Glomerular visceral epithelial cell (primary cell): ENCODE data around the gene CORIN.

ENCODE experiments used
- DNase-seq: peaks from one replicate; pipeline ENCODE4 v3.0.0-alpha.2; 2016; ENCODE audit errors: extremely low spot score

CORIN gene

GRCh38 chr4:47642191-47642830 is 195.6 kb downstream of the CORIN start:
- no peak for DNase-seq

DNA sequence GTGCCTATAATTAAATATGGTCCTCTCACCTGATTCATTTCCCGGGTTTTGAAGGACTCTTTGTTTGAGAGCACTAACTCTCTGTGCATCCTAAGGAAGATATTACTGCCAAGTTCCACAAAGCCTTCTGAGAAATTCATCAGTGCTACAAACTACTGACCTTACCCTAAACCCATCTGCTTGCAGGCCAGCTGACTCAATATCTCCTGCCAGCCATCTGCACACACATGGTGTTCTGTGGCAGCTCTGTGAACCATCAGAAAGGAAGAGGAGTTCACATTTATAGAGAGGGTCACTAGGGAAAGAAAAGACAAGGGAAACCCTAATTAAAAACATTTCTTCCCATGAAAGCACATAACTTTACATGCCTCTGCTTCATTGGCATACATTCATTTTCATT is 196.1 kb downstream of the CORIN start:
- DNase-seq: no peak

DNA sequence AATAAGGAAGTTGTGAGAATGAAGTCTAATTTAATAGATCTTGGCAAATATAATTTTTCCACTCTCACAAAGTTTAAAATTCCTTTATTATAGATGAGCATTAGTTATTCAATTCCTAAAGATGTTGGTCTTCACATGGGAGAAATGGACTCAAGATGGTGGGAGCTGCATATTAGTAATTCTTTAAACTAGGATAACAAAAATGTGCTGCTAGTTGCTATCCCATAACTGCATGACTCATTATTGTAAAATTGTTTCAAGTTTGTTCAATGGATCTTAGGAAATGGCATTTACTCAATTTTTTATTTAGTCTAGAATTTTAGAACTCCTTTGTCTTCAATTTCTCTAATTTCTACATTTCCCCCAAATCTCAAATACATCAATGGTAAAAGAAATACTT is 197.0 kb downstream of the CORIN start:
- no peak for DNase-seq

DNA sequence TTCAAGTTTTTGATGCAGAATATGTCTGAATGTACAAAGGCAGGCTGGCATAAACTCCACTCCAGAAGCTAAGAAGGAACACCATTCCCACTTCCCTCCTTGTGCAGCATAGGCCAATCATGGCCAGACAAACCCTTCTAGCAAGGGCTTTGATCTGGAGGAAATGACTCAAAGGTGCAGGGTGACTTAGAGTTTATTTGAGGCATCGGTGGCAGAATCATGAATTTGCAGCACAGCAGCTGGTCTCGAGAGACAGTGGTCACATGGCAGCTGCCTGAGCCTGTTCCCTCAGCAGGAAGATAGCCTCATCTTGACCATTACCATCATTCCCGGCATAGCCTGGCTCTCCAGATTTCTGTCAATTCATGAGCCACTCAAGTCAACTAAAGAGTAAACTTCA is 198.3 kb downstream of the CORIN start:
- no peak for DNase-seq

- DNase-seq: no peak
Measured at GRCh38 chr4:47631161-47631560, 206.7 kb downstream of the CORIN start.

GRCh38 chr4:47624031-47624441 is 213.8 kb downstream of the CORIN start:
- peak; percentile 41 for DNase-seq

DNA sequence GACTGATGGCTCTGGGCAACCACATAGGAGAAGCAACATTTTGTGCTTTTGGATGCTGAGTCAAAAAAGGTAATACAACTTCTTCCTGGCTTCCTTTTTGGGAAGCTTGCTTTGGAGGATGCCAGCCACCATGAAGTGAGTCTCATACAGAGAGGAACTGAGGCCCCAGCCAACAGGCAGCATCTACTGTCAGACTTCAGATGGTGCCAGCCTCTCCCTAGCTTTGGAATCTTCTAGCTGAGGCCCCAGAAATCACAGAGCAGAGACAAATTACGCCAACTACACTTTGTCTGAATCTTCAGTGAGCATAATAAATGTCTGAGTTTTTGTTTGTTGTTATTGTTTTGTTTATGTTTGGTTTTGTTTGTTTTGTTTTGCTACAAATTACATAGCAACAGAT is 216.7 kb downstream of the CORIN start:
- DNase-seq: no peak

GRCh38 chr4:47619691-47620090 is 218.2 kb downstream of the CORIN start:
- no peak for DNase-seq

DNA sequence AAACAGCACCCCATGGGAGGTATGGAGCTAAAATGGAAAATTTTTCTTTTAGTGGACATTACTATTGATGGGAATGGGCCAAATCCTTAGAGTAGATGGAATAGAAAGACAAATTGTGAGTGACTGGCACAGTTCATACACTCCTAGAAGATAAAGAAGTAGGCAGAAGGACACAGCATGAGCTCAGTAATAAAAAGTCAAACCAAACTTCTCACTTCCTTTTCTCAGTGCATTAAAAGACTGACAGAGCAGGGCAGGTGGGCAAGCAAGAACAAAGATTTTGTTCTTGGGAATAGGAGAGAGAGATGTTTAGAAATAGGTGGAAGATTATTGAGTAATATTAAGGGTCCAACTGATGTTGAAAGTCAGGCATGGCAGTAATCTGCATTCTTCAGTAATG is 220.3 kb downstream of the CORIN start:
- no peak for DNase-seq

DNA sequence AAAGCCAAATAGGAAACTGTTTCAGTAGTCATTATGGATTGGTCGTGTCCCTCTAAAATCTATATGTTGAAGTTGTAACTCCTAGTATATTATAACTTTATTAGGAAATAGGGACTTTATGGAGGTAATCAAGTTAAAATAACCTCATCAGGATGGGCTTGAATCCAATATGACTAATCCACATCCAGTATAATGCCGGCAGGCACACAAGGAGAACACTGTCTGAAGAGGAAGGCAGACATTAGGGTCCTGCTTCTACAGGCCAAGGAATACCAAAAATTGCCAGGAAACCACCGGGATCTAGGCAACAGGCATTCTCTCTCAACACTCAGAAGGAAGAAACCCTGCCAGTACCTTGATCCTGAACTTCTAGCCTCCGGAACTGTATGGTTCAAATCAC is 222.5 kb downstream of the CORIN start:
- no peak for DNase-seq

- no peak for DNase-seq
Measured at GRCh38 chr4:47612116-47613023, 225.5 kb downstream of the CORIN start.

DNA sequence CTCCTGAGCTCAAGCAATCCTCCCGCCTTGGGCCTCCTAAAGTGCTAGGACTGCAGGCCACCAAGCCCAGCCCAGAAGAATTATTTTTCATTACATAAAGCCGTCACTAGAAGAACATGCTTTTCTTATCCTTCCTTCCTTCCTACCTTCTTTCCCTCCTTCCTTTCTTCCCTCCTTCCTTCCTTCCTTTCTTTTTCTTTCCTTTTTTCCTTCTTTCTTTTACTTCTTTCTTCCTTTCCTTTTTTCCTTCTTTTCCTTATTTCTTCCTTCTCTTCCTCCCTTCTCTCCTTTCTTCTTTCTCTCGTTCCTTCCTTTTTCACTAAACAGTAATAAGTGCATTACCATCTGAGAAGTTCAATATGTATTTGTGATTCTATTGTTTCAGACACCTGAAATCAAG is 231.4 kb downstream of the CORIN start:
- DNase-seq: no peak

- DNase-seq: no peak
Measured at GRCh38 chr4:47598896-47599295, 239.0 kb downstream of the CORIN start.

DNA sequence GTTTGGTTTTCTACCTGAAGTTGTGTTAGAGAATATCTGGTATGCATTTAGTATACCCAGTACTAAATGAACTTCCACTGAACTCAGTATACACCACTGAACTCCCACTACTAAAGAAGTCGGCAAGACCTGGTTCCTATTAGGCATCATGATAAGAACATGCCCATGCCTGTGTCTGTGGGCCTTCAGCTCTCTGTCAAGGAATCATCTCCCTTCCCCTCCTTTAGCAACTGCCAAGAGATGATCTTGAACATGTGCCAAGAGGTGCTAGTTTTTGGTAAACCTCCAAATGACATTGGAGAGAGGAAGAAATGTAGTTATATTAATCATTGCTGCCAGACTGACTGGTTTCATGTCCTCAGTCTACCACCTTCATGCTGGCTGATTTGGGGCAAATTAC is 239.5 kb downstream of the CORIN start:
- DNase-seq: no peak

DNA sequence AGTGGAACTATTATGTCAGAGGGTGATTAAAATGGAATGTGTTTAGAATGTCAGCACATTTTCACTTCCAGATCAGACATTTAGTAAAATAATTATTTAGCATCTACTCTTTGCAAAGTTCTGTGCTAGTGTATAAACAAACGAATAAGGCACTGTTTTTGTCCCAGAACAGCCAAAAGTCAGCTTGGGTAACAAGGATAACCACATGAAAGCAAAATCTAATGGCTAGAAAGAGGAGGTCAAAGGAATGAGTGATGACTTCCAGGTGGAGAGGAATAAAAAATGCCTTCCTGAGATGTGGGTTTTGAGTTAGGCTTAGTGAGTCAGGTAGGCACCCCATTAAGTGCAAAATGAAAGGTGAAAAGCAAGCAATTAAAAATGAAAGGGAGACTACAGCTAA is 240.2 kb downstream of the CORIN start:
- DNase-seq: no peak

GRCh38 chr4:47590325-47590724 is 247.5 kb downstream of the CORIN start:
- DNase-seq: no peak

DNA sequence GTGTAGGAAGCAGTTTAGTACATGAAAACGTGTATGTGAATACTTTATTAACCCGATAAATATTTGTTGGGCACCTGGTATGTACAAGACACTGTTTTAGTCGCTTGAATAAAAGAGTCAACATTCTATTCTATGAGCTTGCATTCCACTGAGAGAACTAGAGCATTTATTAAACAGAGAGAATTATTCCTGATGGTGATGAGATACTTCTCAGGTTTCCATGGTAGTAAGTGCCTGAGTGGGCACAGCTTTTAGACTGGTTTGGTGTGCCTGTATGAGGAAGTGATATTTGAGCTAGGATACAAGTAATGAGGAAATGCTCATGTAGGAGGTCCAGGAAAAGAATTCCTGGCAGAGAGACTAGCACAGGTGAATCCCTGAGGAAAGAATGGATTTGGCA is 258.6 kb downstream of the CORIN start:
- no peak for DNase-seq

GRCh38 chr4:47577779-47578553 is 259.9 kb downstream of the CORIN start:
- DNase-seq: no peak

DNA sequence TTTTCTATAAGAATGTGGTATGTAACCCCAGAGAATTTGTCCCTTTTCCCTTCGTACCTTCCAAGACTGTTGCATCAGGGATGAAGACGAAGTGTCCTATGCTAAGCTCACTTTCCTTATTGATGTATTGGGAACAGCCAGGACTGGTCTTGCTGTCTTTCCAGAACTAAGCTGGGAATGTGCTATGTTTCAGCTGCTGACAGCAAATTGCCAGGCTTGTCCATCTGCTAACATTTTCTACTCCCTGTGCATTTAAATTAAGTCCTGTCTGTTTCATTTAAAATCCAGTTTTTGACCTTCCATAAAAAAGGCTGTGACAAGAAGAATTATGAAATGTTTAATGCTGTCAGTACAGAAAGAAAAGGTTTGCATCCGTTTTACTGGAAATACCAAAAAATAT is 264.9 kb downstream of the CORIN start:
- DNase-seq: no peak

- DNase-seq: no peak
Measured at GRCh38 chr4:47570816-47571215, 267.1 kb downstream of the CORIN start.

DNA sequence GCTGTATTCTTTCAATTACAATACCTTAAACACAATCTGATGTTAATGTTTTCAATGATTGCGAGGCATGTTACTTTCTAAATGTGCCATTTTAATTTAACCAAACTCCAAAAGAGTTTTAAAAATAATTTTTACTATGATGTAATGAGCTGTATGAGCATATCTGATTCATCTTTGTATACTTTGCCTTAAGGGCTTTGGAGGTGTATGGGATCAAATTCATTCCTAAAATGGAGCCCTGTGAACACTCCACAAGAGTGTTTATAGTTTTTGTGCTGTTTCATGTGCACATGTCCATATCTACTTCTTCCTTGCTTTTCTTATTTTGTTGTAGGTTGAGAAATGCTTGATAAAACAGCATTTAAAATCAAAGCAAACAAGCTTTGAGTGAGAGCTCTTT is 270.4 kb downstream of the CORIN start:
- DNase-seq: no peak

DNA sequence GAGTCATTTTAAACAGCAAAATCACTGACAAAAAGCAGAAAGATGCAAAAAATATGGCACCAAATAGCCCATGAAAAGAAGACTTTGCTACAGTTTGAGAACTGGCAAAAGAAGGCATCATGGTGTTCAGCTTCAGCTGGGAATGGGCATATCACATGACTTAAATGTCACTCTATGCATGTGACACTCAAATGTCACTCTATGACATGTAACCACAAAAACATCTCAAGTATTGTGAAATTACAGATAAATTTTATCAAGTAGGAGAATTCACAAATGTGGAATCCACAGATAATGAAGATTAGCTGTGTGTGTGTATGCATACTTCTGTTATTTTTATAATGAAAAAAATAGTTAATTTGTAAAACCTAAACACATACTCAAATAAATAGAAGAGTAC is 270.9 kb downstream of the CORIN start:
- DNase-seq: no peak

- DNase-seq: no peak
Measured at GRCh38 chr4:47566566-47566965, 271.3 kb downstream of the CORIN start.
